HG03460 (cell line): ENCODE results near the gene TMEM17.

Experiments
- ATAC-seq: cut with Tn5 transposase; IDR thresholded peaks from one replicate; pipeline ENCODE4 v1.9.1; 2021; ENCODE audit not compliant: unreplicated experiment

The TMEM17 gene

GRCh38 chr2:62458206-62458641 is 47.8 kb downstream of the TMEM17 start:
- no peak for ATAC-seq

- no peak for ATAC-seq
Observed at GRCh38 chr2:62457556-62457955, 48.4 kb downstream of the TMEM17 start.

- ATAC-seq: peak; percentile 87
Observed at GRCh38 chr2:62456721-62457539, 49.1 kb downstream of the TMEM17 start.

GRCh38 chr2:62455957-62456692 is 49.9 kb downstream of the TMEM17 start:
- ATAC-seq: no peak

- ATAC-seq: no peak
Observed at GRCh38 chr2:62453955-62454354, 52.0 kb downstream of the TMEM17 start.

- no peak for ATAC-seq
Observed at GRCh38 chr2:62452701-62453454, 53.1 kb downstream of the TMEM17 start.

- ATAC-seq: no peak
Observed at GRCh38 chr2:62450716-62451191, 55.2 kb downstream of the TMEM17 start.
